Hippocampal formation (tissue), 2 donors: Measurements from ENCODE around the gene KRTAP1-1.
"Not testable (repeated sequence)": the region's sequence is repeated elsewhere in the genome, so short reads cannot be mapped to it uniquely, and the experiment has no call there.

ENCODE experiments used
- DNase-seq, 2 donors: peaks; one replicate each; lab custom pipeline; 2025; lab: John Stamatoyannopoulos, UW

The KRTAP1-1 gene

DNA sequence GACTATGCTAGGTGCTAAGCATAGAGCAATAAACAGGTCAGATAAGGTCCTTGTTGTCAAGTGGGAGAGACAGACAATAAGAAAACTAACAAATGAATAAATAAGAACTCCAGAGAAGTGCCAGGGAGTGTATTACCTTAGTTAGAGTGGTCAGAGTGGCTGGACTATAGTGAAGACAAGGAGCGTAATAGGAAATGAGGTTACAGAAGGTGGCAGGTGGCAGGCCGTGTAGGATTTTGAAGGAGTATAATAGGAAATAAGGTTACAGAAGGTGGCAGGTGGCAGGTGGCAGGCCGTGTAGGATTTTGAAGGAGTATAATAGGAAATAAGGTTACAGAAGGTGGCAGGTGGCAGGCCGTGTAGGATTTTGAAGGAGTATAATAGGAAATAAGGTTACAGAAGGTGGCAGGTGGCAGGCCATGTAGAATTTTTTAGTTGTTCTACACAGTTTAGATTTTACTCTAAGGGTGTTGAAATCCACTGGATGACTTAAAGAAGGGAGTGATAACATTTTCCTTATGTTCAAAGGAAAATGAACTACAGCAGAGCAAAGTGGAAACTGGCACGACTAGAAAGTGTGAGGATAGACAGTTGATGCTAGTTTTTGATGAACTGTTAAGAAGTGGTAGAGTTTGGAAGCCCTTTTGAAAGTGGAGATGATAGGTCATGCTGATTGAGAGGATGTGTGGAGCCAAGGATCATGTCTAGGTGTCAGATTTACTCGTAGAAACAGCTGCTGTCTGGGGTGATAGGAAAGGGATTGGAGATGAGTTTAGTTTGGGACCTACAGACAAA is 28.7 kb downstream of the KRTAP1-1 start:
- DNase-seq: no peak

DNA sequence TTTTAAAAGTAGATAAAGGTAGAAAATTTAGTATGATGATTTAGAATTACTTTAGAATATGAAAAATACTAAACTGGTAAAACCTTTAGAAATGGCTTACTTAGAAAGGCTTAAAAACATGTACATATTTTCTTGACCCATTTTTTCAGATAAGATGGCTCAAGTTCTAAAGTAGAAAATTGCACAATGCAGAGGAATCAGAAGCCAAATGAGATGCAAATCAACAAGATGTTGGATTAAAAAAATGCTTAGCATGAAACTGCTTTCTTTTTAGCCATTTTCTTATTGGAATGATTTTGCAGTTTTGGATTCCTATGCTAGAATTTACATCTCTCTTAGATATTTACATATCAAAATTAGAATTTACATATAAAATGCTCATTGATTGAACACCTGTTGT is 30.8 kb downstream of the KRTAP1-1 start:
- DNase-seq: no peak

DNA sequence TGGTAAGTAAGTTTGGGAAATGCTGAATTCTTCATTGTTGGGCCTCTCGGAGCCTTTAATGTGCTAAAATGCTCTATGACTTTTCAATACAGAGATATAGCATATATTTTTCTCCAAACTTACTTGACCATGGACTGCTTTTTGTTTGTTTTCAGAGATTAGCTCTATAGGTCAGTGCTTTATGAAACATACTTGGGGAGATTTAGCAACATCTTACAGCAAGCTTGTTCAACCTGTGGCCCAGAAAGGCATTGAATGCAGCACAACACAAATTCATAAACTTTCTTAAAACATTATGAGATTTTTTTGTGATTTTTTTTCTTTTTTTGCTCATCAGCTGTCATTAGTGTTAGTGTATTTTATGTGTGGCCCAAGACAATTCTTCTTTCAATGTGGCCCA is 31.3 kb downstream of the KRTAP1-1 start:
- no peak for DNase-seq

DNA sequence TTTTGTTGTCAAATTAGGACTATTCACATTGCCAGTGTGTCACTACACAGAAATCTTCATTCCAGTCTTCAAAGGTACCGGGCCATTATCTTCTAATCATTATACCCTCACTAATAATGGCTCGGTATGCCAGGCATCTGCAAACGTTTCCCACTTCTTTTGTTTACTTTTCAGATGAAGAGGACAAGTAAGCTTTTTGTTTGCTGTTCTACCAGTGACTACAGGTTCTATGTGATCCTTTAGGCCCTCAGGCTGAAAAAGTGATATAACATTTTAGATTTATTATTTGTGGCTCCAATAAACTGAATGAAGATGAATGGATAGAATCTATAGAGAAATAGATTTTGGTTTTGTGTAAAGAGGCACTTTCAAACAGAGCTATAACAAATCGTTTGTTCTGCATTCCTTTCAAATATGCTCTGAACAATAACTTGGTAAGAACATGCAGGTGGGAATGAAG is 31.9 kb downstream of the KRTAP1-1 start:
- no peak for DNase-seq

DNA sequence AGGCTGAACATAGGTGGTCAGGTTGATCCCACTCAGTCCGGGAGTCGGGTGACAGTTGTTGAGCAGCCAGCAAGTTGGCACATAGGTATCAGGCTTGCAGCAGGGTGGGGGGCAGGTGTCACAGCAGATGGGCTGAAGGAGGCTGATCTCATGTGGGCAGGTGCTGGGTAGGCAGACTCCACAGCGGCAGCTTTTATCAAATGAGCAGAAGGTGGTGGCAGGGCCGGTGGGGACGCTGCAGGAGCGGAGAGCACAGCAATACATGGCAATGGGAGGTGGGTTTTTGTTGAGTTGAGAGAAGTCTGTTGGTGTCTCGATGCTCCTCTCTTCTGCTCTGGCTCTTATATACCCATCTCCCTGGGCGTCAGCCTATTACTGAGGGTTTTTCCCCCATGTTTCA is 32.4 kb downstream of the KRTAP1-1 start, which contains the start of gene KRTAP3-1:
Gene KRTAP3-1 (minus strand): TSS at position 318 of the 400 bp plus-strand sequence. CDS start 54 bp downstream, at position 264.
- DNase-seq: no peak

DNA sequence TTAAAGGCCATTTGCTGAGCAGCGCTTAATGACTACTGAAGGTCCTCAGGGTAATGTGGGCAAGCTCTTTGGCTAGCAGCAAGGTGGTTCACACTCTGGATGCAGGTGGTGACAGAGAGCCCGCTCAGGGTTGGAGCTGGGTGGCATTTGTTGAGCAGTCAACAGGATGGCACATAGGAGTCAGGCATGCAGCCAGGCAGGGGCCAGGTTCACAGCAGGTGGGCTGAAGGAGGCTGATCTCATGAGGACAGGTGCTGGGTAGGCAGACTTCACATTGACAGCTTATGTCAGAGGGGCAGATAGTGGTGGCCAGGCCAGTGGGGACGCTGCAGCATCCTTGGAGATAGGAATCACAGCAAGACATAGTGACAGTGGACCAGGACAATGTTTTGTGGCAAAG is 36.9 kb downstream of the KRTAP1-1 start:
- no peak for DNase-seq

DNA sequence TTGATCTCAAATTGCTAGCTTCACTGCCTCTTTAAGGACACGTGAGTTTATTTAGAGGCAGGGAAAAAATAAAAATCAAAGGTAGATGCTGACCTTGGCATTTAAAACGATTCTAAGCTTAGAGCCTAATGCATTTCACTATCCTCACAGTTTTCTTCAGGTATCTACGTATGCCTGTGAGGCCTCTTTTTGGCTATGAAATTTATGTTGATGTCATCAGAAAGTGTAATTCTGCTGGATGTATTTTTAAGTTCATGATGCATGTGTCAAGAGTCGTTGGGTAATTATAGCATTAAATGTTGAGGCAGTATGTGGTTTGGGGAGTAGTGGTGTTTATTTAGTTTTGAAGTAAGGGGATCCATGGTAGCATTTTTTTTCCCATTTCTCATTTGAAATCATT is 37.3 kb downstream of the KRTAP1-1 start:
- DNase-seq: no peak

DNA sequence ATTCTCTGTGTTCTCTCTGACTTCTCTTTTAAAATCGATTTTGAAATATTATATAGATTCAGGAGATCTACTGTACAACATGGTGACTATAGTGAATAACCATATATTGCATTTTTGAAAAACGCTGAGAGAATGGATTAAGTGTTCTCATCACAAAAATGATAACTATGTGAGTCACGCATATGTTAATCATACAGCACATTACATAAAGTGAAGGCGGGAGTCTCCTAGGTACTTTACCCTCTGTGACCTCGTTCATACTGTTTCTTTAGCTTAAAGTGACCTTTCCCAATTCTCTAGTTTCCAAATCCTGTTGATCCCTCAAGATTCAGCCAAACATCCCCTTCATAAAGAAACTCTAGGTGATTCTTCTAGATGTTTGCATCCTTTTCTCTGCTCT is 38.4 kb downstream of the KRTAP1-1 start:
- DNase-seq: no peak

DNA sequence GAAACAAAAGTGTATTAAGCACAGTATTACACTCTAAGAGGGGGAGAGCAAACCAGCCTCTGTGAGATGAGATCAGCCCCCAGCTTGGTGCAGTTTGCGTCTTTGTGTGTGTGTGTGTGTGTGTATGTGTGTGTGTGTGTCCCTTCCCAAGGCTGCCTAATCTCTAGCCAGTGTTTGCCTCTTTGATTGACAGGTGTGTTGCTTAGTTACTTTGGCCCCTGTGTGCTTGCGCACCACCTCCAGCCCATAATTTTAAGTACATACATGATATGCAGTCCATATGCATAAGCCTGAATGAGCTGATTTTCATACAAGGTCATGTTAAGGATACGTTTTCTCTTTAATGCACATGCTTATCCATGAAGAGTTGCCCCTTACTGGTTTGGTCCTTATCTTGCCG is 39.5 kb downstream of the KRTAP1-1 start:
- DNase-seq: no peak

DNA sequence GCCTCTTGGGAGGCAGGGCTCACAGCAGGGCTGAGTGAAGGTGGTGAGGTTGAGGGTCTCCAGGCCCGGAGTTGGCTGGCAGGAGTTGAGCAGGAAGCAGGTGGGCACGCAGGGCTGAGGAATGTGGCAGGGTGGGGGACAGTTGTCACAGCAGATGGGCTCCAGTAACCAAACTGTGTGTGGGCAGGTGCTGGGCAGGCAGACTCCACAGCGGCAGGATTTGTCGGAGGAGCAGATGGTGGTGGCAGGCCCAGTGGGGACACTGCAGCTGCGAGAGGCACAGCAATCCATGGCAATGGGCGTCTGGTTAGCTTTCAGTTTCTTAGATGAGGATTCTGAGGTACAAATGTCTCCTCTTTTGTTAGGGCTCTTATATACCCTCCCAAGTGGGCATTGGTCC is 41.7 kb downstream of the KRTAP1-1 start, which contains the start of gene KRTAP3-2:
Gene KRTAP3-2 (minus strand): TSS at position 344 of the 400 bp plus-strand sequence. CDS start 53 bp downstream, at position 291.
- DNase-seq: not testable (repeated sequence)

DNA sequence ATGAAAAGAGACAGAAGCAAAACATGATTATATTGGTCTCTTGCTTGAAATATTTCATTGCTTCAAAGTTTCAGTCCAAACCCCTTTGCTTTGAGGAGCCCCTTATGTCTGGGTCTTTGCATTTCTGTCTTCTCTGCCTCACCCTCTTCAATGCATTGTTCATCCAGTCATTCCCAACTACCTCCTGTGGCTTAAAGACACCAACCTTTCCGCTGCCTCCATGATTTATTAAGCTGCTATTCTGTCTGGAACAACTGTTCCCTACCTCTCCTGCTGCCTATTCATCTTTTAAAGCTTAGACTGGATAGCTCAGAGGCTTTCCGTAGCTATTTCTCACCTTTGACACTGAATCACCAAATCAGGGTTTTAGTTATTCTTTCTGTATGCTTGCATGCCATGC is 43.9 kb downstream of the KRTAP1-1 start:
- DNase-seq: no peak

DNA sequence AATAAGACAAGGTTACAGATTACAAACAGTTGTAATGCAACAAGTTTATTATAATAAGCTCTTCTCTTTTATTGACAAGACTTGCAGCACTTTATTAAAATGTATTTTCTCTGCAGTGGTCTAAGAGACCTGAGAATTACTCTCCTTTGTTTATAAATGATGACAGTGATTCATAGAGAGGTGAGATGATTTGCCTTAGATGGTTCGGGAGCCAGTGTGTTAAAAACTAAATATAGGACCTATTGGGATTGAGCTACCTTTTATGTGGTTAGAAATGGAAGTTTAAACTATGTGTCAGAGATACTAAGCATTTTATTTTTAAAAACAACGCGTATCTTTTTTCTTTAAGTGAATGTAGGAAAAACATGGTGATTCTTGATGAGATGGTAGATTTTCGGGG is 44.4 kb downstream of the KRTAP1-1 start:
- DNase-seq: no peak

DNA sequence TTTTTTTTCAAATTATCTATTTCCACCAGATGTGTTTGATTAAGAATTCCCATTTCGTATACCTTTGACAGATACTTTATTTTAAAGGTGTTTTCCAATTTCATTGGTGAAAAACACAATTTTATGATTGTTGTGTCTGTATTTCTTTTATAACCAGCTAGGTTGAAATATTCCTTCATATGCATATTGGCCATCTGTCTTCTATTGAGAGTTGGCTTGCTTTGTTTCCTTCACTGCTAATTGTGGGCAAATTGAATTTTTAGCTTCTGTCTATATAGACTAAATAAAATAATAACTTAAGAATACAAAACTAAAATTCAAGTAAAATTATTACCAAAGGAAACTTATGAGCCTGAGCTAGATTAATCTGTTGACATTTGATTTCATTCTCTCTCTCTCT is 46.1 kb downstream of the KRTAP1-1 start:
- no peak for DNase-seq

DNA sequence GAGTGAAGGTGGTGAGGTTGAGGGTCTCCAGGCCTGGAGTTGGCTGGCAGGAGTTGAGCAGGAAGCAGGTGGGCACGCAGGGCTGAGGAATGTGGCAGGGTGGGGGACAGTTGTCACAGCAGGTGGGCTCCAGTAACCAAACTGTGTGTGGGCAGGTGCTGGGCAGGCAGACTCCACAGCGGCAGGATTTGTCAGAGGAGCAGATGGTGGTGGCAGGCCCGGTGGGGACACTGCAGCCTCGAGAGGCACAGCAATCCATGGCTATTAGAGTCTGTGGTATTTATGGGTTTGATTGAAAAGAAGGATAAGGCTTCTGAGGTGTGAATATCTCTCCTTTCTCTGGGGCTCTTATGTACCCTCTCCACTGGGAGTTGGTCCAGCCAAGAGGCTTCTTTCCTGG is 47.4 kb downstream of the KRTAP1-1 start, which contains the start of gene KRTAP3-3:
Gene KRTAP3-3 (minus strand): TSS at position 326 of the 400 bp plus-strand sequence. CDS start 67 bp downstream, at position 259.
- no peak for DNase-seq

DNA sequence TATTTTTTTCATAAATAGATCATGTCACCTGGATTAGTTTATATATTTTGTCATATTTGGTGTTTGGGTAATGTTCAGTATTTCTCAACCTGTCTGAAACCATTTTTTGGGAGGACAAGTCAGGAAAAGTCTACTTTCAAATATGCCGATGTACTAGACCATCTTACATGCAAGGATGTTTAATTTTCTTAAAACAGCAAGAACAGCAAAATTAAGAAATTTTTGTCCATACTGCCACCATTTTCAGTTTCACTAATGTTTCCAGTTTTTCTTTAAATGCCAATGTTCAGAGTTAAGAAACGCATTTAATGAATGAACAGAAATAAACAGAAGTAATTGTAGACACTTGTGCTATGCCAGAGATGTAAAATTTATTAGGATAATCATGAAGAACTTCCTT is 48.2 kb downstream of the KRTAP1-1 start:
- DNase-seq: no peak

DNA sequence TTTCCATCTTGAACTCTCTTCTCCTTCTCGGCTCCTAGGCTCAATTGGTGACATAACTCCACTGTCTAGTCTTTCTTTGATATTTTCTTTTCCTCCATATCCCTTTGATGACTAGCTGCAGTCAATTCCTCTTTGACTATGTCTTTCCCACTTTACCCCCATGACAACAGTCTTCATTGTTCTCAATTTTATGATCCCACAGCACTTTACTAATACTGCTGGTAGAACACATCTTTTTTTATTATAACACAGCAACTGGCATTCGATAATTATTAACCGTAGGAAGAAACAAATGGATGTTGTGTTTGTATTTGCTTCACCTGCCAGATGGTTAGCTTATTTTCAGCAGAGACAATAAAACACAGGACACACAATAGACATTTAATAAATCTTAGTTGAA is 48.6 kb downstream of the KRTAP1-1 start:
- no peak for DNase-seq
